ENCODE results near the gene KIR3DL3.
"Not testable (repeated sequence)": the region's sequence is repeated elsewhere in the genome, so short reads cannot be mapped to it uniquely, and the experiment has no call there.

The KIR3DL3 gene

GRCh38 chr19:54724142-54724541 lies at the start of gene KIR3DL3:
Gene KIR3DL3 (plus strand): TSS chr19:54724442. CDS start chr19:54724497, 55 bp downstream.
- Histone ChIP-seq H3K4me1 (ENCODE audit: control insufficient read depth, insufficient read depth, low read length) (no peaks in the 10 kb centered on the region), H3K4me3 (ENCODE audit: low read length) (no peak within 1 kb of the TSS), H3K27me3 (ENCODE audit: control insufficient read depth, insufficient read depth, low read length) (no peaks in the 10 kb centered on the region), H3K27ac (ENCODE audit: low read depth, low read length) (no peak within 1 kb of the TSS), H3K36me3 (ENCODE audit: control insufficient read depth, insufficient read depth, low read length) (no peaks in the 10 kb centered on the region), H3K9ac (ENCODE audit: low read length) (no peak within 1 kb of the TSS)

- not testable (repeated sequence) for H3K4me1 ChIP-seq (ENCODE audit: control insufficient read depth, insufficient read depth, low read length); H3K27ac ChIP-seq (ENCODE audit: low read depth, low read length); H3K27me3 ChIP-seq (ENCODE audit: control insufficient read depth, insufficient read depth, low read length); H3K36me3 ChIP-seq (ENCODE audit: control insufficient read depth, insufficient read depth, low read length); H3K9ac ChIP-seq (ENCODE audit: low read length); H3K4me3 ChIP-seq (ENCODE audit: low read length)
Observed at GRCh38 chr19:54676210-54676834, 47.9 kb upstream of the KIR3DL3 start.

DNA sequence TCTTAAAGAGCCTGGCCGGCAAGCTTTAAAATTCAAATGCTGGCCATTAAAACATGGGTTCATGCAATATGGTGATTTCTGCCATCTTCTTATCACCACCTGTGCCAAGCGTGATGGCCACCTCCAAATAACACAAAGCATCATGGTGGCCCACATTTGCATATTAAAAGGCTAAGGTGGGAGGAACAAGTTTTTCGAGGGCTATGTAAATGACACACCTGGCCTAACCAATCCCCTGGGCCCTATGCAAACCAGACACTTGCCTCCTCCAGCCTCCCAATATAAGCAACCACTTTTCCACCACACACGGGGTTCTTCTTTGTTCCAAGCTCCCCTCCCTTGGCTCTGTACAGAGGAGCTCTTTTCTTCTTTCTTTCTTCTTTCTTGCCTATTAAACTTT lies 47.0 kb upstream of the KIR3DL3 start:
- H3K4me3 ChIP-seq (ENCODE audit: low read length), result no peak overlapping the region
- no peaks in the 10 kb centered on the region for H3K36me3 ChIP-seq (ENCODE audit: control insufficient read depth, insufficient read depth, low read length)
- no peaks in the 10 kb centered on the region for H3K27me3 ChIP-seq (ENCODE audit: control insufficient read depth, insufficient read depth, low read length)
- H3K27ac ChIP-seq (ENCODE audit: low read depth, low read length), result no peak overlapping the region
- H3K9ac ChIP-seq (ENCODE audit: low read length), result no peak overlapping the region
- no peaks in the 10 kb centered on the region for H3K4me1 ChIP-seq (ENCODE audit: control insufficient read depth, insufficient read depth, low read length)

- H3K9ac ChIP-seq (ENCODE audit: low read length); H3K27me3 ChIP-seq (ENCODE audit: control insufficient read depth, insufficient read depth, low read length); H3K4me3 ChIP-seq (ENCODE audit: low read length); H3K27ac ChIP-seq (ENCODE audit: low read depth, low read length); H3K4me1 ChIP-seq (ENCODE audit: control insufficient read depth, insufficient read depth, low read length); H3K36me3 ChIP-seq (ENCODE audit: control insufficient read depth, insufficient read depth, low read length): not testable (repeated sequence)
Observed at GRCh38 chr19:54681596-54681995, 42.6 kb upstream of the KIR3DL3 start.

DNA sequence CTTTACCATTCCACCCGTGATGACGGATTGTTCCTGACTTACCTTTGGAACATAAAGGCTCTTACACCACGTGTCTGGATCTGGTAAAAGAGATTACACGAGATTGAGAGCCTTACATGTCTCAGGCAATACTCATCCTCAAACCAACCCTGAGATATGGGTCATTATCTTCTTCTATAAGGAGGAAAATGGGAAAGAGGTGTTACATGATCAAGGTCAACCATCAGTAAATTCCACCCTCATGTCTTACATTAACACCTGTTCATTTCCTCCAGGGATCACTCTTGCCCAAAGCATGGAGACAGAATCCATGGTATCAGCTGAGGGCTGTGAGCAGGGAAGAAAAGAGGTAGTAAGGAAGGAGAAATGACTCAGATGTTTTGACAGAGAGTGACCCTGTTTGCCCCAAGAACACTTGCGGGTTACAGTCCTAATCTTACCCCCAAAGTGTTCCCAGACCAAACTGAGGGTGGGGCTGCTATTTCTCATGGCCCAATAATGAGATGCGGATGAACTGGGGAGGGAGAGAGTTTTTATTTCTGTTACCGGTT lies 41.9 kb upstream of the KIR3DL3 start:
- H3K9ac ChIP-seq (ENCODE audit: low read length), result no peak overlapping the region
- H3K4me3 ChIP-seq (ENCODE audit: low read length), result no peak overlapping the region
- H3K36me3 ChIP-seq (ENCODE audit: control insufficient read depth, insufficient read depth, low read length), result no peaks in the 10 kb centered on the region
- H3K4me1 ChIP-seq (ENCODE audit: control insufficient read depth, insufficient read depth, low read length), result no peaks in the 10 kb centered on the region
- H3K27me3 ChIP-seq (ENCODE audit: control insufficient read depth, insufficient read depth, low read length), result no peaks in the 10 kb centered on the region
- no peak overlapping the region for H3K27ac ChIP-seq (ENCODE audit: low read depth, low read length)

- Histone ChIP-seq H3K36me3 (ENCODE audit: control insufficient read depth, insufficient read depth, low read length) (no peaks in the 10 kb centered on the region), H3K4me1 (ENCODE audit: control insufficient read depth, insufficient read depth, low read length) (no peaks in the 10 kb centered on the region), H3K27me3 (ENCODE audit: control insufficient read depth, insufficient read depth, low read length) (no peaks in the 10 kb centered on the region), H3K27ac (ENCODE audit: low read depth, low read length) (no peak overlapping the region), H3K9ac (ENCODE audit: low read length) (no peak overlapping the region), H3K4me3 (ENCODE audit: low read length) (no peak overlapping the region)
Observed at GRCh38 chr19:54684527-54684926, 39.7 kb upstream of the KIR3DL3 start.

GRCh38 chr19:54691582-54692297 lies 32.5 kb upstream of the KIR3DL3 start:
- Histone ChIP-seq H3K9ac (ENCODE audit: low read length) (no peak overlapping the region), H3K4me3 (ENCODE audit: low read length) (no peak overlapping the region), H3K4me1 (ENCODE audit: control insufficient read depth, insufficient read depth, low read length) (no peaks in the 10 kb centered on the region), H3K27me3 (ENCODE audit: control insufficient read depth, insufficient read depth, low read length) (no peaks in the 10 kb centered on the region), H3K27ac (ENCODE audit: low read depth, low read length) (no peak overlapping the region), H3K36me3 (ENCODE audit: control insufficient read depth, insufficient read depth, low read length) (no peaks in the 10 kb centered on the region)

GRCh38 chr19:54692298-54692615 lies 32.0 kb upstream of the KIR3DL3 start:
- no peak overlapping the region for H3K9ac ChIP-seq (ENCODE audit: low read length)

DNA sequence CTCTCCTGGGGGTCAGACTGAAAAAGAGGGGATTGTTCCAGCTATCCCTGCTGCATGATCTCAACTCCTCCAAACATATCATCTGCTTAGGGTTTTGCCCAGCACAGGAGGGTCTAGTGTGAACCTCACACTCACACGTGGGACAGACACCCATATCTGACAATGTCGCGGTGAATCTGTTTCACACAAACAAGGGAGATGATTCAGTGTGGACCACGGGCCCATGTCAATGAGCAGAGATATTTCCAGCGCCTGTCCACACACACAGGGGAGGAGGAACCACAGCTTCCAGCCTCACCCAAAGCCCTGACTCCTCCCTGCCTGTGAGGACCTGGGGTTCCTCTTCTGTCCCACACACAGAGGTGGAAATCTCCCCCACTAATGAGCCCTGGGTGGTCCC lies 29.6 kb upstream of the KIR3DL3 start:
- Histone ChIP-seq H3K36me3 (ENCODE audit: control insufficient read depth, insufficient read depth, low read length) (no peaks in the 10 kb centered on the region), H3K27ac (ENCODE audit: low read depth, low read length) (no peak overlapping the region), H3K4me1 (ENCODE audit: control insufficient read depth, insufficient read depth, low read length) (no peaks in the 10 kb centered on the region), H3K4me3 (ENCODE audit: low read length) (no peak overlapping the region), H3K9ac (ENCODE audit: low read length) (no peak overlapping the region), H3K27me3 (ENCODE audit: control insufficient read depth, insufficient read depth, low read length) (no peaks in the 10 kb centered on the region)

More at GRCh38 chr19:54692298-54692615, 32.0 kb upstream of the KIR3DL3 start:
- Histone ChIP-seq H3K27ac (ENCODE audit: low read depth, low read length) (no peak overlapping the region), H3K4me1 (ENCODE audit: control insufficient read depth, insufficient read depth, low read length) (no peaks in the 10 kb centered on the region), H3K4me3 (ENCODE audit: low read length) (no peak overlapping the region), H3K27me3 (ENCODE audit: control insufficient read depth, insufficient read depth, low read length) (no peaks in the 10 kb centered on the region), H3K36me3 (ENCODE audit: control insufficient read depth, insufficient read depth, low read length) (no peaks in the 10 kb centered on the region)

DNA sequence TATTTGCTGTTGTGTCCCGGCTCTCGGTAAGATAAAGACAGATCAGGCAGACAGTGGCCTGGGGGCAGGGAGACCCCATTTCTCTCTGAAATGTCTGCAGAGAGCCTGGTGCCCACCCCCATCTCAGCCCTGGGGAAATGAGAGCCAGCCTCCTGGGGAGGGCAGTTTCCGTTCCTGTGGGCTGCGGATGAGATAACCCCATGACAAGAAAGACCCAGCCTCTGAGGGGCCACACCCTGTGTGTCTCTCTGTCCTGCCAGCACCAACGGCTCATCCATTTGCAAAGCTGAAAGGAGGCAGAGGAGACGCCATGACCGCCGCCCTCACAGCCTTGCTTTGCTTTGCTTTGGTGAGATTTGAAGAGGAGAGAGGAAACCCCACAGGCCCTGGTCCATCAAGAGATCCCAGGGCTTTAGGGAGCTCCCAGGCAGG lies 28.1 kb upstream of the KIR3DL3 start:
- Histone ChIP-seq H3K9ac (ENCODE audit: low read length) (no peak overlapping the region), H3K27me3 (ENCODE audit: control insufficient read depth, insufficient read depth, low read length) (no peaks in the 10 kb centered on the region), H3K36me3 (ENCODE audit: control insufficient read depth, insufficient read depth, low read length) (no peaks in the 10 kb centered on the region), H3K4me1 (ENCODE audit: control insufficient read depth, insufficient read depth, low read length) (no peaks in the 10 kb centered on the region), H3K27ac (ENCODE audit: low read depth, low read length) (no peak overlapping the region), H3K4me3 (ENCODE audit: low read length) (no peak overlapping the region)

DNA sequence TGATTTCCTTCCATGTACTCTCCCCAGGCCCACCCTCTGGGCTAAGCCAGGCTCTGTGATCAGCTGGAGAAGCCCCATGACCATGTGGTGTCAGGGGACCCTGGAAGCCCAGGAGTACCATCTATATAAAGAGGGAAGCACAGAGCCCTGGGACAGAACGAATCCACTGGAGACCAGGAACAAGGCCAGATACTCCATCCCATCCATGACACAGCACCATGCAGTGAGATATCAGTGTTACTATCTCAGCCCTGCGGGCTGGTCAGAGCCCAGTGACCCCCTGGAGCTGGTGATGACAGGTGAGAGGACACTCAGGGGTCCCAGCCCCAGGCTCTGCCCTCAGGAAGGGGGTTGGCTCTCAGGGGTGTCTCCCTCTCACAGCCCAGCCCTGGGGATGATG lies 27.5 kb upstream of the KIR3DL3 start:
- Histone ChIP-seq H3K4me1 (ENCODE audit: control insufficient read depth, insufficient read depth, low read length) (no peaks in the 10 kb centered on the region), H3K27ac (ENCODE audit: low read depth, low read length) (no peak overlapping the region), H3K4me3 (ENCODE audit: low read length) (no peak overlapping the region), H3K36me3 (ENCODE audit: control insufficient read depth, insufficient read depth, low read length) (no peaks in the 10 kb centered on the region), H3K27me3 (ENCODE audit: control insufficient read depth, insufficient read depth, low read length) (no peaks in the 10 kb centered on the region), H3K9ac (ENCODE audit: low read length) (no peak overlapping the region)

DNA sequence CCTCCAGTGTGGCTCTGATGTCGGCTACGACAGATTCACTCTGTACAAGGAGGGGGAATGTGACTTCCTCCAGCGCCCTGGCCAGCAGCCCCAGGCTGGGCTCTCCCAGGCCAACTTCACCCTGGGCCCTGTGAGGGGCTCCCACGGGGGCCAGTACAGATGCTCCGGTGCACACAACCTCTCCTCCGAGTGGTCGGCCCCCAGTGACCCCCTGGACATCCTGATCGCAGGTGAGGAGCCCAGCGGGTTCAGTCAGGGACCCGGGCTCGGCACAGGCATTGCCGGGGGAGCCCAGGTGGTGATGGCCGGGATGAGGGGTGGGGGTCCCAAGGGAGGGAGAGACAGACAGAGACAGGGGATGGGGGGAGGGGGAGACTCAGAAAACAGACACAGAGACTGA lies 26.5 kb upstream of the KIR3DL3 start:
- H3K4me3 ChIP-seq (ENCODE audit: low read length); H3K36me3 ChIP-seq (ENCODE audit: control insufficient read depth, insufficient read depth, low read length); H3K27me3 ChIP-seq (ENCODE audit: control insufficient read depth, insufficient read depth, low read length); H3K9ac ChIP-seq (ENCODE audit: low read length); H3K27ac ChIP-seq (ENCODE audit: low read depth, low read length); H3K4me1 ChIP-seq (ENCODE audit: control insufficient read depth, insufficient read depth, low read length): not testable (repeated sequence)

- Histone ChIP-seq H3K27ac (ENCODE audit: low read depth, low read length) (no peak overlapping the region), H3K36me3 (ENCODE audit: control insufficient read depth, insufficient read depth, low read length) (no peaks in the 10 kb centered on the region), H3K4me3 (ENCODE audit: low read length) (no peak overlapping the region), H3K9ac (ENCODE audit: low read length) (no peak overlapping the region), H3K4me1 (ENCODE audit: control insufficient read depth, insufficient read depth, low read length) (no peaks in the 10 kb centered on the region), H3K27me3 (ENCODE audit: control insufficient read depth, insufficient read depth, low read length) (no peaks in the 10 kb centered on the region)
Observed at GRCh38 chr19:54704928-54705327, 19.3 kb upstream of the KIR3DL3 start.

Data from rectal smooth muscle tissue (tissue), 1 donor.